Activated CD4-positive, alpha-beta T cell treated with anti-CD3 and anti-CD28 coated beads, Interleukin-2, Interleukin-6, amounts not matched to agents 100 ng/mL and 50 ng/mL, durations not matched to agents 16 hours and 8 hours (primary cell): ENCODE measurements around the gene MYL1.

Experiments used
- DNase-seq: peaks from one replicate; pipeline ENCODE4 v3.0.0-alpha.2; 2020

MYL1 gene

GRCh38 chr2:210264282-210264681, 50.7 kb downstream of the MYL1 start:
- DNase-seq: no peak

GRCh38 chr2:210263841-210264240, 51.1 kb downstream of the MYL1 start:
- DNase-seq: no peak

GRCh38 chr2:210262036-210262435, 52.9 kb downstream of the MYL1 start:
- DNase-seq: no peak

DNA sequence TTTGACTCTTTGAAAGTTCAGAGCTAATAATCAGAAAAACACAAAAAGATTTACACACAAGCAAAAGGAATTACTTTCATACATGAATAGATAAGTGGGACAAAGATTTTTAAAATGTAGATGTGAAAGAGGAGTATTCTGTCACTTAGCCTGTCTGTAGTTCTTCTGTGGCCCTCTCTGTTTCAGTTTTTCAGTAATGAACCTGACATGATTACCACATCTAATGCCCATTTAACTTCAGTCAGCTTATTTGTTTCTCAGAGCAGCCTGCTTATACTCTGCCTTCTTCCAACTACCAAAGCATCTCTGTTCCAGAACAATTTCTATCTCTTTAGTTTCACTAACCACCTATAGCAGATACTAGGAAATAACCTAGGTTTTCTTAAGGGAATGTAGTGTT, 55.3 kb downstream of the MYL1 start:
- no peak for DNase-seq

- no peak for DNase-seq
These were observed 62.0 kb downstream of the MYL1 start for GRCh38 chr2:210252699-210253606.

GRCh38 chr2:210250622-210251021, 64.4 kb downstream of the MYL1 start:
- no peak for DNase-seq
